ENCODE data around the gene STAT5B. TPM values are rescaled to one million over a fixed set of nuclear protein-coding genes. Genes with fewer than 3 reads are reported as not detected.

Gene STAT5B
- total RNA-seq, 2 experiments from 2014 or later = 92.7 to 94.4 TPM

GRCh38 chr17:42200706-42201457 lies 75.3 kb downstream of the STAT5B start:
- Mint-ChIP-seq H3K27me3 (ENCODE audit: low read depth) (no peaks in the 10 kb centered on the region), H3K4me1 (ENCODE audit: low read depth) (no peaks in the 10 kb centered on the region), H3K36me3 (ENCODE audit: low read depth) (peaks cover 38% of the 10 kb centered on the region), H3K4me3 (no peak overlapping the region), H3K27ac (peak overlapping the region; percentile 43), H3K9me3 (ENCODE audit: insufficient read depth) (no peaks in the 10 kb centered on the region)
- POLR2A ChIA-PET = interaction anchor here (0.8 kb wide), 2 partner anchors 16 to 87 kb away, joined by 3 to 5 read pairs; partner anchors contain the start of genes HCRT and STAT5A
- ATAC-seq (no peak), DNase-seq (no peak)
- CTCF ChIA-PET = interaction anchor here (1.1 kb wide), 2 partner anchors 21 to 38 kb away, joined by 3 to 6 read pairs; no protein-coding TSS in a partner anchor

- Mint-ChIP-seq H3K27ac (no peak overlapping the region), H3K4me3 (no peak overlapping the region), H3K4me1 (ENCODE audit: low read depth) (peaks cover under 1% of the 10 kb centered on the region), H3K9me3 (ENCODE audit: insufficient read depth) (no peaks in the 10 kb centered on the region), H3K27me3 (ENCODE audit: low read depth) (no peaks in the 10 kb centered on the region), H3K36me3 (ENCODE audit: low read depth) (peaks cover 30% of the 10 kb centered on the region)
- ChIA-PET CTCF (interaction anchor here (1.2 to 6.5 kb wide), 2 partner anchors 17 to 23 kb away, joined by 4 to 72 read pairs; partner anchors contain the start of genes HCRT and KCNH4), POLR2A (no interaction called here)
- DNase-seq (no peak), ATAC-seq (no peak)
Observed at GRCh38 chr17:42199416-42200011, 76.7 kb downstream of the STAT5B start.

- Mint-ChIP-seq H3K36me3 (ENCODE audit: low read depth) (peaks cover 25% of the 10 kb centered on the region), H3K4me1 (ENCODE audit: low read depth) (peaks cover 5% of the 10 kb centered on the region), H3K9me3 (ENCODE audit: insufficient read depth) (no peaks in the 10 kb centered on the region), H3K27ac (no peak overlapping the region), H3K27me3 (ENCODE audit: low read depth) (no peaks in the 10 kb centered on the region), H3K4me3 (no peak overlapping the region)
- ChIA-PET CTCF (interaction anchor here (1.2 to 6.5 kb wide), 3 partner anchors 16 to 25 kb away, joined by 3 to 72 read pairs (median 4); partner anchors contain the start of genes HCRT and KCNH4), POLR2A (interaction anchor here (0.7 kb wide), 1 partner anchor 382 kb away, joined by 3 read pairs; no protein-coding TSS in a partner anchor)
- DNase-seq (no peak), ATAC-seq (no peak)
Observed at GRCh38 chr17:42198897-42199296, 77.3 kb downstream of the STAT5B start.

GRCh38 chr17:42197564-42198156 lies 78.5 kb downstream of the STAT5B start:
- DNase-seq = no peak
- H3K4me1 Mint-ChIP-seq (ENCODE audit: low read depth) = peaks cover 17% of the 10 kb centered on the region
- no peak for ATAC-seq
- H3K27ac Mint-ChIP-seq = no peak overlapping the region
- H3K36me3 Mint-ChIP-seq (ENCODE audit: low read depth) = peaks cover 16% of the 10 kb centered on the region
- ChIA-PET CTCF (interaction anchor here (1.0 to 6.5 kb wide), 3 partner anchors 15 to 26 kb away, joined by 3 to 72 read pairs (median 3); partner anchors contain the start of genes HCRT and KCNH4), POLR2A (no interaction called here)
- no peak overlapping the region for H3K4me3 Mint-ChIP-seq
- H3K9me3 Mint-ChIP-seq (ENCODE audit: insufficient read depth) = no peaks in the 10 kb centered on the region
- no peaks in the 10 kb centered on the region for H3K27me3 Mint-ChIP-seq (ENCODE audit: low read depth)

GRCh38 chr17:42193969-42194899 lies 82.0 kb downstream of the STAT5B start, which contains the start of gene GHDC:
Gene GHDC, minus strand, starts transcription at chr17:42194494. Its CDS starts 913 bp downstream, at chr17:42193581.
- Mint-ChIP-seq H3K9me3 (ENCODE audit: insufficient read depth) (no peaks in the 10 kb centered on the region), H3K4me1 (ENCODE audit: low read depth) (peaks cover 24% of the 10 kb centered on the region)
- peak; percentile 90 for DNase-seq

GRCh38 chr17:42193216-42193968 lies 82.8 kb downstream of the STAT5B start:
- CTCF ChIA-PET = interaction anchor here (0.9 to 6.5 kb wide), 9 partner anchors 10 to 324 kb away, joined by 3 to 72 read pairs (median 4); partner anchors contain the start of genes HCRT and KCNH4

More at GRCh38 chr17:42193969-42194899, 82.0 kb downstream of the STAT5B start, which contains the start of gene GHDC:
- Mint-ChIP-seq H3K36me3 (ENCODE audit: low read depth) (peaks cover 2% of the 10 kb centered on the region), H3K27me3 (ENCODE audit: low read depth) (no peaks in the 10 kb centered on the region), H3K4me3 (peak within 1 kb of the TSS; percentile 92), H3K27ac (peak within 1 kb of the TSS; percentile 96)
- CTCF ChIA-PET = interaction anchor here (0.8 to 6.5 kb wide), 12 partner anchors 10 to 323 kb away, joined by 3 to 72 read pairs (median 4); partner anchors contain the start of genes HCRT and KCNH4
- ATAC-seq = peak; percentile 98
- POLR2A ChIA-PET = interaction anchor here (0.6 to 1.7 kb wide), 9 partner anchors 13 to 333 kb away, joined by 3 to 6 read pairs (median 3); partner anchors contain the start of genes DHX58, DNAJC7 and STAT5A

GRCh38 chr17:42192189-42193126 lies 83.7 kb downstream of the STAT5B start:
- H3K4me1 Mint-ChIP-seq (ENCODE audit: low read depth) = peaks cover 35% of the 10 kb centered on the region
- peak overlapping the region; percentile 34 for H3K27ac Mint-ChIP-seq
- H3K4me3 Mint-ChIP-seq = peak overlapping the region; percentile 92
- DNase-seq (no peak), ATAC-seq (no peak)
- H3K27me3 Mint-ChIP-seq (ENCODE audit: low read depth) = no peaks in the 10 kb centered on the region
- ChIA-PET CTCF (interaction anchor here (6.5 kb wide), 1 partner anchor 10 kb away, joined by 72 read pairs; the partner anchor contains the start of genes HCRT and KCNH4), POLR2A (interaction anchor here (0.5 kb wide), 1 partner anchor 226 kb away, joined by 6 read pairs; the partner anchor contains the start of gene CNP)
- H3K9me3 Mint-ChIP-seq (ENCODE audit: insufficient read depth) = no peaks in the 10 kb centered on the region
- no peaks in the 10 kb centered on the region for H3K36me3 Mint-ChIP-seq (ENCODE audit: low read depth)

More at GRCh38 chr17:42193216-42193968, 82.8 kb downstream of the STAT5B start:
- H3K27me3 Mint-ChIP-seq (ENCODE audit: low read depth) = no peaks in the 10 kb centered on the region
- peak overlapping the region; percentile 96 for H3K27ac Mint-ChIP-seq
- no peak for ATAC-seq
- H3K4me1 Mint-ChIP-seq (ENCODE audit: low read depth) = peaks cover 32% of the 10 kb centered on the region
- H3K9me3 Mint-ChIP-seq (ENCODE audit: insufficient read depth) = no peaks in the 10 kb centered on the region
- H3K4me3 Mint-ChIP-seq = peak overlapping the region; percentile 92
- POLR2A ChIA-PET = interaction anchor here (0.8 to 1.7 kb wide), 7 partner anchors 14 to 176 kb away, joined by 3 to 6 read pairs (median 3); partner anchors contain the start of genes DHX58, DNAJC7 and STAT5A
- DNase-seq = no peak
- H3K36me3 Mint-ChIP-seq (ENCODE audit: low read depth) = no peaks in the 10 kb centered on the region

GRCh38 chr17:42191275-42191608 lies 84.9 kb downstream of the STAT5B start:
- POLR2A ChIA-PET = no interaction called here
- Mint-ChIP-seq H3K27me3 (ENCODE audit: low read depth) (no peaks in the 10 kb centered on the region), H3K27ac (no peak overlapping the region), H3K4me1 (ENCODE audit: low read depth) (peaks cover 35% of the 10 kb centered on the region), H3K9me3 (ENCODE audit: insufficient read depth) (no peaks in the 10 kb centered on the region), H3K36me3 (ENCODE audit: low read depth) (no peaks in the 10 kb centered on the region), H3K4me3 (no peak overlapping the region)
- CTCF ChIA-PET = no interaction called here
- DNase-seq (no peak), ATAC-seq (no peak)

GRCh38 chr17:42190491-42191274 lies 85.5 kb downstream of the STAT5B start:
- POLR2A ChIA-PET = no interaction called here

More at GRCh38 chr17:42190491-42191274, 85.5 kb downstream of the STAT5B start:
- H3K27ac Mint-ChIP-seq = no peak overlapping the region
- no peaks in the 10 kb centered on the region for H3K9me3 Mint-ChIP-seq (ENCODE audit: insufficient read depth)
- H3K4me1 Mint-ChIP-seq (ENCODE audit: low read depth) = peaks cover 35% of the 10 kb centered on the region
- H3K27me3 Mint-ChIP-seq (ENCODE audit: low read depth) = no peaks in the 10 kb centered on the region
- H3K36me3 Mint-ChIP-seq (ENCODE audit: low read depth) = no peaks in the 10 kb centered on the region
- no peak overlapping the region for H3K4me3 Mint-ChIP-seq
- DNase-seq (no peak), ATAC-seq (no peak)
- CTCF ChIA-PET = interaction anchor here (1.1 to 1.3 kb wide), 2 partner anchors 121 to 345 kb away, joined by 3 read pairs; partner anchors contain the start of gene NAGLU
